ENCODE data around the gene IKZF1.
A peak's percentile ranks its signal among the peaks of the same experiment; 100 is the strongest.

Gene IKZF1

DNA sequence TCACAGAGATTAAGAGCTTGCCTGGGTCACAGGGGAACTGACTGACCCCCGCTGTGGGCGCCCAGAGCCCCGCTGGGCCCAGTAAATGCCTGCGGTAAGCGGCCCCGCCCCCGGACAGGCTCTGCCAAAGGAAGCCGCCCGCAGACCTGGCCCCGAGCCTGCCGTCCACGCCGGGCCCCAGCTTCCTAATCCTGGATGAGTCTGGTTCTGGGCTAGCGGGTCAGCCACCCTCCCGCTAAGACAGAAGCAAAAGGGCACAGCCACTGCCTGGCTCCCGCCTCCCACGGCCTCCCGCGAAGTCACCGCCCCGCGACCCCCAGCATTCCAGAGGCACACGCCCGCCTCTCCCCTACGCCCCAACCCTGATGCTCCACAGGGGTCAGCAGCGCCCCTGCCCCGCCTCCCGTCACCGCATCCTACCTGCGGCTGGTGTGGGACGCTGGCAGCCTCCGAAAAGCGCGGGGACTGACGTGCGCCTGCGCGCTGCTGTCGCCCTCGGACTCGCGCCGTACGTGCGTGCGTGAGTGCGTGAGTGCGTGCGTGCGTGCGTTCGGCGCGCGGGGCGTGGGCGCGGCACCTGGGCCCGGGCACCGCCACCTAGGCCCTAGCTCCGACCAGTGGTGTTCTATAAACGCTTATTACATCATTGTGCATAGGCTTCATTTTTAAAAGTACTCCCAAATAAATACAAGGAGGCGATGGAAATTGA is 145.5 kb downstream of the IKZF1 start, which contains the start of gene FIGNL1:
TSS of gene FIGNL1 (minus strand) at position 470 of the 709 bp plus-strand sequence. CDS start 3,063 bp downstream, outside the sequence.
- Mint-ChIP-seq H3K4me1 (ENCODE audit: low read depth in 2 of 2) (peaks cover 19% of the 10 kb centered on the region in 2 donors), H3K27ac (peak within 1 kb of the TSS; percentile 91 to 97), H3K9me3 (no peaks in the 10 kb centered on the region), H3K36me3 (ENCODE audit: insufficient read depth) (peaks cover 17% of the 10 kb centered on the region), H3K27me3 (peaks cover 6 to 15% of the 10 kb centered on the region in 2 donors), H3K4me3 (peak within 1 kb of the TSS; percentile 89 to 92)
- ATAC-seq (replicated peaks) (peak; percentile 95), DNase-seq (peak; percentile 66 to 72 (median 67))

DNA sequence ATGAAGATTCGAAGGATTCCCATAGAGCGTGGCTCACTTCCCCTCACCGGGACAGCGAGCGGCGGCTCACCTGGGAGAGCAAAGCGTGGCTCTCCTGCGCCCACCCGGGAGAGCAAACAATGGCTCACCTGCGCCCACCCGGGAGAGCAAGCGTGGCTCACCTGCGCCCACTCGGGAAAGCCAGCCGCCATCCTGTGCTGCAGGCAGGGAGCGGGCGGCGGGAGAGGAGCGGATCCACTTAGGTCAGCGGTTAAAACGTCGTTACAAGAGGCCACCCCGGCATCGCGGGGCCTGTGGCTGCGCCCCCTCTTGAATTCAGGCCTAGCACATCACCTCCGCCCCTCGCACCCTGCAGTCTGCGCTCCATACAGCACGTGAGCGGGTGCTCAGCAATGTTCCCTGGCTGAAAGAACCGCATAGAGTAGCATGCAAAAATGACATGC is 146.1 kb downstream of the IKZF1 start:
- ATAC-seq (replicated peaks) = peak; percentile 18
- DNase-seq = peak in 1 of 3 experiments; percentile 15

More for the DNA sequence above, 146.1 kb downstream of the IKZF1 start:
- Mint-ChIP-seq H3K4me1 (ENCODE audit: low read depth in 2 of 2) (peaks cover 19% of the 10 kb centered on the region in 2 donors), H3K27ac (peak overlapping the region; percentile 91 to 97), H3K36me3 (ENCODE audit: insufficient read depth) (peaks cover 17% of the 10 kb centered on the region), H3K4me3 (peak overlapping the region; percentile 89 to 92), H3K27me3 (peaks cover 11 to 21% of the 10 kb centered on the region in 2 donors), H3K9me3 (no peaks in the 10 kb centered on the region)
